Neutrophil (primary cell): ENCODE measurements around the gene XPO5.

ENCODE experiments used
- H3K27ac ChIP-seq: fragments of 200-600 bp; sonication (generic); 2 replicates; pipeline ENCODE4 v1.5.1; 2016; ENCODE audit warnings: mild to moderate bottlenecking, moderate library complexity
- H3K27me3 ChIP-seq: fragments of 200-600 bp; sonication (generic); 2 replicates; pipeline ENCODE4 v1.6.0; 2016; ENCODE audit warnings: mild to moderate bottlenecking
- H3K36me3 ChIP-seq: fragments of 200-600 bp; sonication (generic); 2 replicates; pipeline ENCODE4 v1.5.1; 2017
- H3K4me1 ChIP-seq, 2 experiments: fragments of 200-600 bp in 1 of 2; sonication (generic) in 1 of 2; 1 replicate in 1 of 2; 2 replicates in 1 of 2; pipeline versions ENCODE4 v1.5.1 to v1.6.1; 2013 to 2016; ENCODE audit warnings: low read depth in 1 of 2, low read length in 1 of 2, mild to moderate bottlenecking in 1 of 2, moderate library complexity in 1 of 2; ENCODE audit not compliant: control insufficient read depth in 1 of 2, insufficient read depth in 1 of 2
- H3K4me3 ChIP-seq, 2 experiments: fragments of 200-600 bp in 1 of 2; sonication (generic) in 1 of 2; 1 replicate in 1 of 2; 2 replicates in 1 of 2; pipeline ENCODE4 v1.5.1; 2013 to 2016; ENCODE audit warnings: low read depth in 1 of 2, low read length in 1 of 2, mild to moderate bottlenecking in 1 of 2, moderate library complexity in 1 of 2
- H3K9me3 ChIP-seq: fragments of 200-600 bp; sonication (generic); 2 replicates; pipeline ENCODE4 v1.5.1; 2016
- TF ChIP-seq, protein P1 (sequence below): fragments of 200-600 bp; sonication (generic); IDR thresholded peaks from 2 replicates; pipeline ENCODE4 v1.5.1; 2016; ENCODE audit warnings: antibody characterized with exemption

The XPO5 gene

DNA sequence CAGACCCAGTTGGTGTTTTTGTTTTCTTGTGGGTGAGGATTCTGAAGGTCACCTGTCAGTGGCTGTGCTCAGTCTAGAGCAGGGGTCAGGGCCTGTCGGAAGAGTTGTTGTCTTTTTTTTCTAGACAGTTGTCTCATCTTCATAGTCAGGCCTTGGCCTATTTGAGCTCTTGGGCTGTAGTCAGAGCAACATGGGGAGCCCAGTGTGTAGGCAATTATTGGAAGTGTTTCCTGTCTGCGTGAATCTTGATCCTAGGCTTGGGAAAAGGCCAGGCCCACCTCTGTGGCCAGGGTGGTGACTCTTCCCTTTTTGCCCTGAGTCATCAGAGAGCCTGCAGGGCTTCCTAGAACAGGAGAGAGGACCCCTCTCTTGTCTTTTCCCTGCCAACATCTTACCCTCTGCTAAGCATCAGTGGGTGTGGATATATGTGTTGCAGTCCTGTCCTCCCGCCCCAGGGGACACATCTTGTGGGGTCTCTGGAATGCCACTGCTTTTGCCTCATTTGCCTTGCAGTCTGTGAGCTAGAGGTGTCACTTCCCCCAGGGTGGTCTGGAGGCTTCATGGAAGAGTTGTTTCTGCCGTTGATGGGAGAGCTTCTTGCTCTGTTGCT lies 87.1 kb downstream of the XPO5 start:
- H3K4me1 ChIP-seq: no peaks in the 10 kb centered on the region
- H3K36me3 ChIP-seq: peaks cover 11% of the 10 kb centered on the region
- no peaks in the 10 kb centered on the region for H3K9me3 ChIP-seq
- H3K4me3 ChIP-seq: no peak overlapping the region
- no peaks in the 10 kb centered on the region for H3K27me3 ChIP-seq
- TF ChIP-seq, protein P1, sequence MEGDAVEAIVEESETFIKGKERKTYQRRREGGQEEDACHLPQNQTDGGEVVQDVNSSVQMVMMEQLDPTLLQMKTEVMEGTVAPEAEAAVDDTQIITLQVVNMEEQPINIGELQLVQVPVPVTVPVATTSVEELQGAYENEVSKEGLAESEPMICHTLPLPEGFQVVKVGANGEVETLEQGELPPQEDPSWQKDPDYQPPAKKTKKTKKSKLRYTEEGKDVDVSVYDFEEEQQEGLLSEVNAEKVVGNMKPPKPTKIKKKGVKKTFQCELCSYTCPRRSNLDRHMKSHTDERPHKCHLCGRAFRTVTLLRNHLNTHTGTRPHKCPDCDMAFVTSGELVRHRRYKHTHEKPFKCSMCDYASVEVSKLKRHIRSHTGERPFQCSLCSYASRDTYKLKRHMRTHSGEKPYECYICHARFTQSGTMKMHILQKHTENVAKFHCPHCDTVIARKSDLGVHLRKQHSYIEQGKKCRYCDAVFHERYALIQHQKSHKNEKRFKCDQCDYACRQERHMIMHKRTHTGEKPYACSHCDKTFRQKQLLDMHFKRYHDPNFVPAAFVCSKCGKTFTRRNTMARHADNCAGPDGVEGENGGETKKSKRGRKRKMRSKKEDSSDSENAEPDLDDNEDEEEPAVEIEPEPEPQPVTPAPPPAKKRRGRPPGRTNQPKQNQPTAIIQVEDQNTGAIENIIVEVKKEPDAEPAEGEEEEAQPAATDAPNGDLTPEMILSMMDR: no peak
- no peak overlapping the region for H3K27ac ChIP-seq

DNA sequence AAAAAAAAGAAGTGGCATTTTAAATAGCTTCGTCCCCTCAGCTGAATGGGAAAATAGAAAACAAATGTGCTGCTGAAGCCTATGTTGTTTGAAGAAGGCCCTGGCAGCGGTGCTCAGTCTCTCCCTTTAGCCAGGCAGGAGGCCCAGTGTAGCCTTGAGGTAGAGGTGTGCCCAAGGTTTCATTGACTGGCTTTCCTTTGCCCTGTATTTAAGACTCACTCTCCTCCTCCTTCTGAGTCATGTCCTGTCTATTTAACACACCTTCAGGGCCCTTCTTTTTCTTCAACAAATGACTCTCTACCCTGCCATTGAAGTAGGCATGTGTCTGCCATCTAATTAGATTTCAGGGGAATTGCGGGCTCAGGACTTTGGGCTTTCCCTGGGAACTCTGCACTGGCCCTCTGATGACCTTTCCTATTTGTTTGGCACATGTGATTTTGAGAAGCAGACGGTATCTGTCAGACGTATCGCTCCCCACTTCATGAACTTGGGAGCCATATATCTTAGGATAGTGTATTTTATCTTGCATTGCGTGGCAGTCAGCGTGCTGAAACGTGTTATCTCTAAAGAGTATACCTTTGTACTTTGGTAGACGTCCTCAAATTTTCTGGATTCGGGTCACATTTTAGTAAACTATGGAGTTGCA lies 94.1 kb downstream of the XPO5 start:
- no peaks in the 10 kb centered on the region for H3K36me3 ChIP-seq
- no peak overlapping the region for H3K4me3 ChIP-seq
- no peaks in the 10 kb centered on the region for H3K27me3 ChIP-seq
- no peaks in the 10 kb centered on the region for H3K9me3 ChIP-seq
- no peak overlapping the region for H3K27ac ChIP-seq
- TF ChIP-seq, protein P1: no peak
- peaks cover 9 to 15% of the 10 kb centered on the region in 2 experiments for H3K4me1 ChIP-seq

DNA sequence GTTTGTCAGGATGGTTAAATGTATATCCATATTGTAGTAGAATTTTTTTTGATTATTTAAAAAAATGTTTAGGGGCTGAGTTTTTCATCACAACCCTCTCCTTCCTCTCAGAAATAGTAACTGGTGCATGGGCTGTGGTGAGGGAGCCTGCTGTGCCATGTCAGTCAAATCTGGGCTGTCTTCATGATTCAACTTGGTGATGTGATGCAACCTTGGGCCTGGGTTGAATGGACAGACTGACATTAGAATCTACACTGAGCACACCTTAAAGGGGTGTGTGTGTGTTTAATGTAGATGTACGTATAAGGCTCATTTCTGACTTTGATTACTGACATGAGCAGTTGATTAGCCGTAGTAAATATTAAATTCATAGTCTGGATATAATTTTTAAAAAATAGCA lies 94.8 kb downstream of the XPO5 start:
- no peaks in the 10 kb centered on the region for H3K36me3 ChIP-seq
- no peak overlapping the region for H3K4me3 ChIP-seq
- H3K4me1 ChIP-seq: peaks cover 10 to 15% of the 10 kb centered on the region in 2 experiments
- H3K27ac ChIP-seq: no peak overlapping the region
- no peaks in the 10 kb centered on the region for H3K27me3 ChIP-seq
- TF ChIP-seq, protein P1: no peak
- no peaks in the 10 kb centered on the region for H3K9me3 ChIP-seq

DNA sequence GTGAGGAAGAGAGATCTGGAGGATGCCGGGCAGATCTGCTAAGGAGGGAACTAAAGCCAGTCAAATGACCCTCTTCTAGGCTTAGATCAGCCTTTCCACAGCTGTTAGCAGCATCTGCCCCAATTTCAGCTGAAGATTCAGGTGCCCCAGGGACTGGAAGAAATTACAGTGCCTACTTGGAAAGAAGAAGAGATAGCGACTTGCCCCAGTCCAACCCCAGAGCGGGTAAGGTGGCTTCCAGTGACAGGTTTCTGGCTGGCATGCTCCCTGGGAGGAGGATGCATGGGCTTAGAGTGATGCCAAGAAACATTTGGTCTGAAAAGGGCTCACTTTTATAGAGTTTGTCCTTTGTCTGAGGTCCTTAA lies 97.8 kb downstream of the XPO5 start:
- peak overlapping the region; percentile 67 for H3K27ac ChIP-seq
- TF ChIP-seq, protein P1: no peak
- no peaks in the 10 kb centered on the region for H3K27me3 ChIP-seq
- H3K4me1 ChIP-seq: peaks cover 10 to 15% of the 10 kb centered on the region in 2 experiments
- peak overlapping the region; percentile 64 to 79 for H3K4me3 ChIP-seq
- no peaks in the 10 kb centered on the region for H3K36me3 ChIP-seq
- H3K9me3 ChIP-seq: no peaks in the 10 kb centered on the region

DNA sequence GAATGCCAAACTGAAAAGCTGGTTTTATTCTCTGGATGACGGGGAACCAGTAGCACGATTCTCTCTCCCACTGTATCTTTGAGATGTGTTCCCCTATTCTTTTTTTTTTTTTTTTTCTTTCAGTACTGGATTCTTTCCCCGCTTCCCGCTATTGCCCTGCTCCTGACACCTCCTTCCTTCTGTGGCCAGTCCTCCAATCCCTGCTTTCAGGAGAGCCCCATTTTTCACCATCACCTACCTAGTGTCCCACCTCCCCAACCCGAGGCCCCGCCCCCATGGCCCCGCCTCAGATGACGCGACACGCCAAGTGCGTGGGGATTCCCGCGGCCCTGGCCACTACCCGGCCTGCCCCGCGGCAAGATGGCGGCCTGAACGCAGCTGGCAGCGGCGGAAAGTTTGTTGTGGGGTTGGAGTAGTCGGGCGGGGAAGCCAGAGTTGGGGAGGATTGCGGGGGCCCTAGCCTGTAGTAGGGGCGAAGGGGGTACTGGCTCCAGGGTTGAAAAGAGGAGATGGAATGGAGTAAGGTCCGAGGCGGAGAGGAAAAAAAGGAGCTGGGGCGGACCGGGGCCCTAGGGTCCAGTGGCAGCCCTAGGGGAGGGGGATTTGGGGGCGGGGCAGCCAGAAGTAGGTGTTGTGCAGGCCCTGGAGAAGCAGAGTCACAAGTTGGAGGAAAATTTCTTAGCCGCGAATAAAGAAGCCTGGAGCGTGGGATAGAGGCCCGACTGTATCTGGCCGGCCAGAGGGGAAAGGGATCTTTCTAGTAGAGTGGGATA lies 98.4 kb downstream of the XPO5 start, which contains the start of gene TJAP1:
Gene TJAP1, plus strand, starts transcription at position 336 of the 773 bp plus-strand sequence. CDS start 21,432 bp downstream, outside the sequence.
- no peaks in the 10 kb centered on the region for H3K36me3 ChIP-seq
- peaks cover 10 to 15% of the 10 kb centered on the region in 2 experiments for H3K4me1 ChIP-seq
- TF ChIP-seq, protein P1: peak; percentile 10
- peak within 1 kb of the TSS; percentile 67 for H3K27ac ChIP-seq
- no peaks in the 10 kb centered on the region for H3K9me3 ChIP-seq
- H3K4me3 ChIP-seq: peak within 1 kb of the TSS; percentile 64 to 79
- peaks cover 1% of the 10 kb centered on the region for H3K27me3 ChIP-seq
